ENCODE data around the gene KCTD8.

DNA sequence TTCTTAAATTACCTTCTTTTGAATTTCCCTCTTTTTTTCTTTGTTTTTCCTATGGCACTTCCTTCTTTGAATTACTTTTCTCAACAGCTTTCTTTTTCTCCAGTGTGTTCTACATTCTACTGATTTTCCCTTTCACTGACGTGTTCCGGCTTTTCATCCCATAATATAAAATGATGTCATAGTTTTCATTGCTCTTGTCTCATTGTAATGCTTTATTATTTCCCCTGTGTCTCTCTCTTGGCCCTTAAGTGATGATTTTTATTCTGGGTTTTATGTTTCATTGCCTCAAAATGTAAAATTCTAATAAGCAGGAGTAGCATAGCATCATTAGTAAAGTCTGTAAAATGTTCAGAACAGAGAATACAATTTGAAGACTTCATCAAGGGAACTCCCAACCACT lies 299.3 kb downstream of the KCTD8 start:
- TF ChIP-seq CTCF (IDR thresholded peaks at IDR 0.05) (no peak), EZH2 (IDR thresholded peaks at IDR 0.05) (no peak)

Measured in neural progenitor cell (in vitro differentiated cells).